Measurements from ENCODE around the gene LY6G5B. TPM values are rescaled to one million over a fixed set of nuclear protein-coding genes. Genes with fewer than 3 reads are reported as not detected.

Gene LY6G5B
- total RNA-seq, 1 donor from 2014 or later: 32.1 TPM

- peaks cover 34% of the 10 kb centered on the region for H3K4me1 Mint-ChIP-seq (ENCODE audit: low read depth)
- DNase-seq (ENCODE audit: low spot score): no peak
- intact Hi-C loops (cut with micrococcal nuclease): loop anchor here (1.0 to 10.0 kb wide), 8 partner anchors 9 to 964 kb away; partner anchors contain the start of genes AGPAT1, C6orf47, LTA and NFKBIL1
- no peaks in the 10 kb centered on the region for H3K27me3 Mint-ChIP-seq (ENCODE audit: low read depth)
- H3K27ac Mint-ChIP-seq: peak overlapping the region; percentile 100
- peaks cover 62% of the 10 kb centered on the region for H3K36me3 Mint-ChIP-seq (ENCODE audit: low read depth)
- H3K9me3 Mint-ChIP-seq: no peaks in the 10 kb centered on the region
- H3K4me3 Mint-ChIP-seq (ENCODE audit: low read depth): peak overlapping the region; percentile 87
Measured at GRCh38 chr6:31651602-31652191, 18.1 kb upstream of the LY6G5B start.

DNA sequence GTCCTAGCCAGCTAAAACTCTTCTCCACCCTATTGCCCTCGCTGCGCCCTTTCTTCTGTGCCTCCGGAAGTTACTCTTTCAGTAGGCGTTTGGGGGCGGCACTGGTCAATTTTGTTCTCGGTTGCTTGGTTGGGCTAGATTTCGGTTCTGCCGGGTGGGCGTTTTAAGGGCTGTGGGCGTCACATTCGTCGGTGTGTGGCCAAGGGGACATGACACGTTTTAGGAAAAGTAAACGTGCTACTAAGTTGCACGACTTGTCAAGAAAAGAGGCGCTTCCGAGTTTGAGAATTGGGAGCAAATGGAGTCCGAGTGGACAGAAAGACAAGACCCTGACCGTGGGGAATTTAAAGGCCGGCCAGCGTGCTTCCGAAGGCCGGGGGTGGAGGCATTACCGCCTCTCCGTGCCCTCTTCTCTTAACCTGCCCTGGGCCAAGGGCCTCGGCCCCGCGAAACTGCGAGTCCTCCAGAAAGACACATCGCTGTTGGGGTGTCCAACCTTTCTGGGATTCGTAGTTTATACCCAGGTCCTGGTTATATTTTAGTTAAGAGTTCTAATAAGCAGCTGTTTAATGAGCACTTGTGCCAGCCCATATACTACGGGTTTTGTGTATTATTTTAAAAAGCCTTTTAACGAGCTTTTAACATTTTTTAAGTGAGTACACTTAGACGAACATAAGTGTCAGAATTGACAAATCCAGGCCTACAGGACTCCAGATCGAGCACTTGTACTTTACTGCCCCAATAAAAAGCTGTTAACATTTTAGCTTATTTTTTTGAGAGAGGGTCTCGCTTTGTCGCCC lies 16.7 kb upstream of the LY6G5B start:
- Mint-ChIP-seq H3K27me3 (ENCODE audit: low read depth) (no peaks in the 10 kb centered on the region), H3K27ac (peak overlapping the region; percentile 100), H3K4me1 (ENCODE audit: low read depth) (peaks cover 44% of the 10 kb centered on the region), H3K36me3 (ENCODE audit: low read depth) (peaks cover 62% of the 10 kb centered on the region), H3K9me3 (no peaks in the 10 kb centered on the region), H3K4me3 (ENCODE audit: low read depth) (peak overlapping the region; percentile 87)
- intact Hi-C loops (cut with micrococcal nuclease): loop anchor here (1.0 to 10.0 kb wide), 8 partner anchors 7 to 966 kb away; partner anchors contain the start of genes AGPAT1, C6orf47, LTA and NFKBIL1
- DNase-seq (ENCODE audit: low spot score): no peak

- Mint-ChIP-seq H3K27ac (no peak overlapping the region), H3K27me3 (ENCODE audit: low read depth) (no peaks in the 10 kb centered on the region), H3K4me1 (ENCODE audit: low read depth) (peaks cover 53% of the 10 kb centered on the region), H3K36me3 (ENCODE audit: low read depth) (peaks cover 54% of the 10 kb centered on the region), H3K9me3 (no peaks in the 10 kb centered on the region), H3K4me3 (ENCODE audit: low read depth) (no peak overlapping the region)
- intact Hi-C loops (cut with micrococcal nuclease): loop anchor here (5.0 to 10.0 kb wide), 2 partner anchors 520 to 967 kb away; partner anchors contain the start of genes AGPAT1, PPP1R18 and RNF5
- DNase-seq (ENCODE audit: low spot score): no peak
Measured at GRCh38 chr6:31654574-31655348, 15.0 kb upstream of the LY6G5B start.

GRCh38 chr6:31655349-31656237 lies 14.2 kb upstream of the LY6G5B start, which contains the start of gene APOM:
Gene APOM, plus strand, starts transcription at chr6:31655894. Its CDS starts 73 bp downstream, at chr6:31655967.
- intact Hi-C loops (cut with micrococcal nuclease): loop anchor here (10.0 kb wide), 1 partner anchor 519 kb away; the partner anchor contains the start of genes AGPAT1 and RNF5
- H3K4me1 Mint-ChIP-seq (ENCODE audit: low read depth): peaks cover 53% of the 10 kb centered on the region
- H3K27ac Mint-ChIP-seq: peak within 1 kb of the TSS; percentile 30
- no peak within 1 kb of the TSS for H3K4me3 Mint-ChIP-seq (ENCODE audit: low read depth)
- H3K36me3 Mint-ChIP-seq (ENCODE audit: low read depth): peaks cover 54% of the 10 kb centered on the region
- H3K9me3 Mint-ChIP-seq: no peaks in the 10 kb centered on the region
- H3K27me3 Mint-ChIP-seq (ENCODE audit: low read depth): no peaks in the 10 kb centered on the region
- DNase-seq (ENCODE audit: low spot score): no peak

DNA sequence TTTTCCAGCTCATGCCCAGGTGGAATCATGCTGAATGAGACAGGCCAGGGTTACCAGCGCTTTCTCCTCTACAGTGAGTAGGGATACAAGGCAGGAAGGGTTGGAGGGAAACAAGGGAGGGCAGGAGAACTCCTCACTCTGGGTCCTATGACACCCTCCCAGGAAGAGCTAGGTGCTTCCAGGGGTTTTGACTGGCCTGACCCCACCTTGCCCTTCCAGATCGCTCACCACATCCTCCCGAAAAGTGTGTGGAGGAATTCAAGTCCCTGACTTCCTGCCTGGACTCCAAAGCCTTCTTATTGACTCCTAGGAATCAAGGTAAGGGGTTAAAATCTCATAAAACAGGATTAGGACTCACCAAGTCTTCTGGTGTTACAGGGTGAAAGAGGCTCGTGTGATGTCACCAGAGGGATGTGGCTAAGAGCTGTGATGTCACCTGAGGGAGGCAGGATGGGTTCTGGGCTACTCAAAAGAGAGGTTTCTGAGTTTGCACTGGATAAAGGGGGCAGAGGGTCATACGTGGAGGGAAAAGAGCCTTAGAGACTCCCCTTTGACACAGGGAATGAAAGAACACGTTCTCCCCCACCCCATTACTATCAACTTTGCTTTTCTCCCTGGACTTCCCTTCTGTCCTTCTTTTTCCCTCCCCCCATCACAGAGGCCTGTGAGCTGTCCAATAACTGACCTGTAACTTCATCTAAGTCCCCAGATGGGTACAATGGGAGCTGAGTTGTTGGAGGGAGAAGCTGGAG lies 12.2 kb upstream of the LY6G5B start:
- Mint-ChIP-seq H3K27me3 (ENCODE audit: low read depth) (no peaks in the 10 kb centered on the region), H3K4me1 (ENCODE audit: low read depth) (peaks cover 55% of the 10 kb centered on the region), H3K36me3 (ENCODE audit: low read depth) (peaks cover 61% of the 10 kb centered on the region), H3K9me3 (no peaks in the 10 kb centered on the region), H3K4me3 (ENCODE audit: low read depth) (peak overlapping the region; percentile 88), H3K27ac (peak overlapping the region; percentile 68)
- DNase-seq (ENCODE audit: low spot score): no peak
- intact Hi-C loops (cut with micrococcal nuclease): loop anchor here (10.0 kb wide), 1 partner anchor 517 kb away; the partner anchor contains the start of genes AGPAT1 and RNF5

DNA sequence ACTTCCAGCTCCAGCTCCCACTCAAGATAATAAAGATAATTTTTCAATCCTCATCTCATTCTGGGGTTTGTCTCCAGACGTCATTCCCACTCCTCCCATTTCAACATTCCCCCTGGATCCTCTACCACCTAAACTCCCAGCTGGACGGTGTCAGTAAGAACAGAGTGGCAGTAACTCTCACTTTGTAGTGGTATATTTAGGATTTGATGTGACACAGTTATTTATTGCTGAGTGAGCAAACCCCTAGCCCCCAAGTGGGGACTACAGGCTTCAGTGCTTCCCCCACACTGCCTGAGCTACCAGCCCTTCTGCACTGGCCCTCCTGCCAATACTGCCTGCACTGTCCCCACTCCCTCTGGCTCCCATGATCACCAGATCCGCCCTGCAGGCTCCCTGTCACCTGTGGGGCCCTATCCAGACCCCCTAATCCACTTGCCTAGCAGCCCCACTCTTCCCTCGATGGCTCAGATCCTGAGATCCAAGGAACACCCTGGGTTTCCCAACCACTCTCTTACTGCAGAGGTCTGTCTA lies 11.6 kb upstream of the LY6G5B start:
- Mint-ChIP-seq H3K9me3 (no peaks in the 10 kb centered on the region), H3K27ac (peak overlapping the region; percentile 68), H3K27me3 (ENCODE audit: low read depth) (no peaks in the 10 kb centered on the region), H3K4me1 (ENCODE audit: low read depth) (peaks cover 55% of the 10 kb centered on the region), H3K4me3 (ENCODE audit: low read depth) (peak overlapping the region; percentile 88), H3K36me3 (ENCODE audit: low read depth) (peaks cover 66% of the 10 kb centered on the region)
- intact Hi-C loops (cut with micrococcal nuclease): loop anchor here (10.0 kb wide), 1 partner anchor 517 kb away; the partner anchor contains the start of genes AGPAT1 and RNF5
- no peak for DNase-seq (ENCODE audit: low spot score)

DNA sequence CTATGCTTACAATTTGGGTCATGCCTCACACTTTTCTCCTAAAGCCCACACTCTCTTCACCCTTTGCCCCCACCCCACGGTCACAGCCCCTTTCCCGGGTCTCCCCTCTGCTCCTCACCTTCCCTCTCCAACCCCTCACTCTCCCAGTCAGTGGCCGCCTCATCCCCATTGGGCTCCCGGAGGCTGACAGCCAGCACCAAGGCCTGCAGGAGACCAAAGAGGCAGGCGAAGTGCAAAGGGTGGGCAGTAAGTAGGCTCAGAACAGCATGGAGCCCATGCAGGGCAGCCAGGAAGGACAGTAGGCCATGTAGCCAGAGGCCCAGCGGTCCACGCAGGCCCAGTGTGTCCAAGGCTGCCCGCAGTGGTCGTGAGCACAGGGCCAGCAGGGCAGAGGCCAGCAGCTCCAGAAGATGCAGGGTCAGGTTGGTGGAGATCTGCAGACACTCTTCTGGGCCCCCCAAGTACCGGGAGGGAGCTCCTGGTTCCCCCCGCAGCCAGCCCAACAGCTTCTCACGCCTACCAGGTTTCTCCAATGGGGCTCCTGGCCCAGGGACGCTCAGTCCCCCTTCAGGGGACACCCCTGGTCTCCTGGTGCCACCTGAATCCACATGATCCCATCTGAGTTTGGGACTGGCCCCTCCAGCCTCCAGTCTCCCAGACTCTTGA lies 10.7 kb upstream of the LY6G5B start:
- Mint-ChIP-seq H3K27me3 (ENCODE audit: low read depth) (no peaks in the 10 kb centered on the region), H3K27ac (peak overlapping the region; percentile 87), H3K4me1 (ENCODE audit: low read depth) (peaks cover 64% of the 10 kb centered on the region), H3K9me3 (no peaks in the 10 kb centered on the region), H3K4me3 (ENCODE audit: low read depth) (peak overlapping the region; percentile 88), H3K36me3 (ENCODE audit: low read depth) (peaks cover 75% of the 10 kb centered on the region)
- DNase-seq (ENCODE audit: low spot score): no peak
- intact Hi-C loops (cut with micrococcal nuclease): loop anchor here (10.0 kb wide), 1 partner anchor 516 kb away; the partner anchor contains the start of genes AGPAT1 and RNF5

DNA sequence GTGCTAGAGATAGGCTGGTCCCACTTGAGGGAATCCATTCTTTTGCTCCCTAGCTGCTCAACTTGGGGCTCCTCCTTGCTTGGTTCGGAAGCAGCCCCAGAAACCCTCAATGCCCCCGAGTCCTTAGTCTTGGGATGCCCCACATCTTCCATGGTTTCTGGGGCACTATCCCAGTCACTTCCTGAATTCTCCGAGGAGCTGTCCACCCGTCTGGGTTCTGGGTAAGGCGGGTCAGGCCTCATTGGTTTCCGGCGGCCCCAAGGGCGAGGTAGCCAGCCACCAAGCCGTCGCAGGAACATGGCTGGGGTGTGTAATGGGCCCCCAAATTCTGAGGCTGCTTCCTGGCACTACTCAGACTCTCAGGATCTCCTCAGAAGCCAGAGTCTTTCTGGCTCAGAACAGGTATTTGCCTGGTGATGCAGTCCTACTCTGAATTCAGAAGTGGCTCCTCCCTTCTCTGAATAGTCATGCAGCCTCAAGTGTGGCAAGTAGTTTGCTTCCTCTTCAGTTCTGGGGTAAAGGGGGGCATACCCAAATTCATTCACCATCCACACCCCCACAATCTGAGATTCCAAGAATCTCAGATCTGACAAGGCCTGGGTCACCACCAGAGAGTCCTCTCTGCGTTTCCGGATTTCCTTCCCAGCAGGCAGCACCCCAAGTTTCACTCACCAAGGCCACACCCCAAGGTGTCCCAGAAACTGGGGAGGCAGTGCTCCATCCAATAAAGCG lies 10.0 kb upstream of the LY6G5B start:
- Mint-ChIP-seq H3K9me3 (no peaks in the 10 kb centered on the region), H3K4me3 (ENCODE audit: low read depth) (peak overlapping the region; percentile 88), H3K27ac (peak overlapping the region; percentile 87), H3K4me1 (ENCODE audit: low read depth) (peaks cover 70% of the 10 kb centered on the region), H3K36me3 (ENCODE audit: low read depth) (peaks cover 82% of the 10 kb centered on the region), H3K27me3 (ENCODE audit: low read depth) (no peaks in the 10 kb centered on the region)
- intact Hi-C loops (cut with micrococcal nuclease): loop anchor here (1.0 to 10.0 kb wide), 4 partner anchors 8 to 1757 kb away; partner anchors contain the start of genes AGPAT1, BAG6, CUTA and HSPA1B
- peak; percentile 41 for DNase-seq (ENCODE audit: low spot score)

DNA sequence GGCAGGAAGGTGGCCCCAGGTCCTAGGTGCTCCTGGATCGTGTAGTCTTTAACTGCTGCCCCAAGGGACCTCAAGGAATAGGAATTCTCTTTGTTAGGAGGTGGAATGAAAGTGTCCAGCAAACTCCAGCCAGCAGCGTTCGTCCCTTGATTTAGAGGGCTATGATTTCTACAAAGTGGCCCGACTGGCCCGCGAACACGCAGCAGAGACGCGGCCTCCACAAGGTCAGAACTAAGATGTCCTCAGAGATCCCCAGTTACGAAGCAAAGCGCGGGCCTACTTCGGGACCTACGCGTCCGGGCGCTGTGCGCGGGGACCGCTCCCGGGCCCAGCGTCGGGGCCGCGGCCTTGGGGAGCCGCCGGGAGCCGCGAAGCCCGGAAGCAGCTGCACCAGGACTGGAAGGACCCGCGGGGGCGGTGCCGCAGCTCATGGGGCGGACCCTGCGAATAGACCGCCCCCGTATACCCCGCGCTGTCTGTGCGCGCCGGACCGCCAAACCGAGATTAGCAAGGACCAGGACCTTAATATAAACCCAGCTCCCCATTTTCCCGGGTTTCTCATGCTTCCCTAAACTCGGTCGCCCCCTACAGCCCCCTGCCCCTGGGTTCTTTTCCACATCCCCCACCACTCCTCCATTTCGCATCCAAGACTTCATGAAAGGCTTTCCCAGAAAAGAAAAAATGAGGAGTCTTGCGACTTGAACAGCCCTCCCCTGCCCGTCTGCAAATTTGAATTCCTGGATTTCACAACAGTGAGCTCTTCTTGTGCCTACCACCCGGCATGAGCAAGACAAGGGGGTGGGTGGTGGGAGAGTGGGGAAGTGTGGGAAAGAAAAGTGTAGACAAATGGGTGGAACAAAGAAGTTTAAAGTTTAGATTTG lies 9.2 kb upstream of the LY6G5B start, which contains the start of gene C6orf47:
TSS of gene C6orf47 (minus strand) at position 398 of the 881 bp plus-strand sequence. CDS start 831 bp downstream, outside the sequence.
- Mint-ChIP-seq H3K4me1 (ENCODE audit: low read depth) (peaks cover 67% of the 10 kb centered on the region), H3K27me3 (ENCODE audit: low read depth) (no peaks in the 10 kb centered on the region), H3K4me3 (ENCODE audit: low read depth) (peak within 1 kb of the TSS; percentile 88), H3K27ac (peak within 1 kb of the TSS; percentile 87), H3K36me3 (ENCODE audit: low read depth) (peaks cover 80% of the 10 kb centered on the region), H3K9me3 (no peaks in the 10 kb centered on the region)
- intact Hi-C loops (cut with micrococcal nuclease): loop anchor here (1.0 to 5.0 kb wide), 3 partner anchors 8 to 1757 kb away; partner anchors contain the start of genes BAG6, CUTA and HSPA1B
- DNase-seq (ENCODE audit: low spot score): peak; percentile 66
